K562 (cell line): Measurements from ENCODE around the gene SEC24A.
A peak's percentile ranks its signal among the peaks of the same experiment; 100 is the strongest.

ENCODE experiments used
- CEBPB ChIP-seq: fragments of 450-650 bp; IDR thresholded peaks from 2 replicates; pipeline ENCODE4 v1.6.1; 2016; ENCODE audit warnings: missing genetic modification characterization, missing compliant biosample characterization
- CTCF ChIP-seq, 3 experiments: IDR thresholded peaks in 2 of 3; conservative IDR thresholded peaks in 1 of 3; 2 replicates each; pipeline ENCODE4 v1.5.1; 2011 to 2012; ENCODE audit warnings: low read length in 3 of 3, mild to moderate bottlenecking in 3 of 3, control low read depth in 2 of 3, improper control_type of control experiment in 1 of 3, inconsistent platforms in 1 of 3, low read depth in 1 of 3, mixed read lengths in 1 of 3, moderate library complexity in 1 of 3; ENCODE audit not compliant: insufficient read depth in 2 of 3
- DLX4 ChIP-seq: fragments of 250-450 bp; sonication (Bioruptor Pico); IDR thresholded peaks from 2 replicates; pipeline ENCODE4 v1.6.1; 2021; ENCODE audit warnings: mild to moderate bottlenecking
- EP300 ChIP-seq: IDR thresholded peaks from 2 replicates; pipeline ENCODE4 v1.6.1; 2012; ENCODE audit warnings: low read length, improper control_type of control experiment
- EZH2 ChIP-seq: IDR thresholded peaks from 2 replicates; pipeline ENCODE4 v1.6.1; 2012; ENCODE audit warnings: low read depth, mild to moderate bottlenecking, inconsistent platforms, low read length, borderline replicate concordance
- KAT8 ChIP-seq: fragments of 450-650 bp; IDR thresholded peaks from 2 replicates; pipeline ENCODE4 v1.6.1; 2016; ENCODE audit warnings: low read depth, mild to moderate bottlenecking
- RAD21 ChIP-seq, 2 experiments: fragments of 250-450 bp in 1 of 2; fragments of 450-650 bp in 1 of 2; sonication (Bioruptor Pico) in 1 of 2; formaldehyde crosslinking in 1 of 2; IDR thresholded peaks in 1 of 2; conservative IDR thresholded peaks in 1 of 2; 2 replicates each; pipeline versions ENCODE4 v1.4.0 to v1.8.0; 2020 to 2022; ENCODE audit warnings: mild to moderate bottlenecking in 2 of 2, moderate library complexity in 1 of 2
- SIN3A ChIP-seq, 2 experiments: fragments of 150-350 bp in 1 of 2; IDR thresholded peaks; 2 replicates each; pipeline ENCODE4 v1.6.1; 2011 to 2016; ENCODE audit warnings: borderline replicate concordance in 2 of 2, low read depth in 2 of 2, low read length in 2 of 2, mild to moderate bottlenecking in 2 of 2, moderate library complexity in 2 of 2; ENCODE audit not compliant: control insufficient read depth in 1 of 2
- SRSF1 ChIP-seq: fragments of 200-400 bp; formaldehyde crosslinking; IDR thresholded peaks from 2 replicates; pipeline ENCODE4 v1.6.1; 2017; ENCODE audit warnings: mild to moderate bottlenecking, low read depth, low read length, moderate library complexity
- ZNF311 ChIP-seq: fragments of 250-450 bp; sonication (Bioruptor Pico); IDR thresholded peaks from 2 replicates; pipeline ENCODE4 v1.4.0; 2020; ENCODE audit warnings: mild to moderate bottlenecking, moderate library complexity
- TF ChIP-seq, protein P1 (sequence below), 2 experiments: fragments of 200-800 bp in 1 of 2; sonication (Bioruptor generic) in 1 of 2; sonication (generic) in 1 of 2; formaldehyde crosslinking in 1 of 2; IDR thresholded peaks in 1 of 2; conservative IDR thresholded peaks in 1 of 2; 2 replicates each; pipeline versions ENCODE4 v1.5.0 to v1.6.1; 2016 to 2020; ENCODE audit warnings: missing compliant biosample characterization in 1 of 2, missing genetic modification characterization in 1 of 2, missing genetic modification reagents in 1 of 2

DNA sequence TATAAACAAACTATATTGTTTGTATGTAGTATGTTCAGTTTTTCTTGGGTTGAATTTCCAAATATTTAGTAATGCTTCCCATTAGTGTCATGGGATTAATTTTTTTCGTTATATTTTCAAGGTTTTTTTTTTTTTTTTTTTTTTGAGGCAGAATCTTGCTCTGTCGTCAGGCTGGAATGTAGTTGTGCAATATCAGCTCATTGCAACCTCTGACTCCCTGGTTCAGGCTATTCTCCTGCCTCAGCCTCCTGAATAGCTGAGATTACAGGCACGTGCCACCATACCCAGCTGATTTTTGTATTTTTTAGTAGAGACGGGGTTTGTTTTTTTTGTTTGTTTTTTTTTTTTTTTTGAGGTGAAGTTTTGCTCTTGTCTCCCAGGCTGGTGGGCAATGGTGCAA, 120.6 kb downstream of the SEC24A start:
- no peak for TF ChIP-seq RAD21 (CRISPR knock-in tag; conservative IDR thresholded peaks at IDR 0.05 in 1 of 2, IDR thresholded peaks at IDR 0.05 in 1 of 2)
- TF ChIP-seq SIN3A (IDR thresholded peaks at IDR 0.05; ENCODE audit: borderline replicate concordance in 2 of 2, control insufficient read depth in 1 of 2, low read depth in 2 of 2, low read length in 2 of 2), result no peak
- no peak for TF ChIP-seq CTCF (IDR thresholded peaks at IDR 0.05 in 2 of 3, conservative IDR thresholded peaks at IDR 0.05 in 1 of 3; ENCODE audit: insufficient read depth in 2 of 3, low read depth in 1 of 3, low read length in 3 of 3)
- no peak for TF ChIP-seq SRSF1
- no peak for TF ChIP-seq EZH2
- TF ChIP-seq, protein P1, sequence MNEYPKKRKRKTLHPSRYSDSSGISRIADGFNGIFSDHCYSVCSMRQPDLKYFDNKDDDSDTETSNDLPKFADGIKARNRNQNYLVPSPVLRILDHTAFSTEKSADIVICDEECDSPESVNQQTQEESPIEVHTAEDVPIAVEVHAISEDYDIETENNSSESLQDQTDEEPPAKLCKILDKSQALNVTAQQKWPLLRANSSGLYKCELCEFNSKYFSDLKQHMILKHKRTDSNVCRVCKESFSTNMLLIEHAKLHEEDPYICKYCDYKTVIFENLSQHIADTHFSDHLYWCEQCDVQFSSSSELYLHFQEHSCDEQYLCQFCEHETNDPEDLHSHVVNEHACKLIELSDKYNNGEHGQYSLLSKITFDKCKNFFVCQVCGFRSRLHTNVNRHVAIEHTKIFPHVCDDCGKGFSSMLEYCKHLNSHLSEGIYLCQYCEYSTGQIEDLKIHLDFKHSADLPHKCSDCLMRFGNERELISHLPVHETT (CRISPR knock-in tag; conservative IDR thresholded peaks at IDR 0.05 in 1 of 2, IDR thresholded peaks at IDR 0.05 in 1 of 2), result no peak
- TF ChIP-seq CEBPB (tag), result 0 out of 2 replicates have a peak, but pooled peaks have one; percentile 42
- TF ChIP-seq ZNF311 (CRISPR knock-in tag), result no peak
- no peak for TF ChIP-seq DLX4 (CRISPR knock-in tag)
- no peak for TF ChIP-seq EP300
- TF ChIP-seq KAT8, result no peak
